ENCODE results near the gene TBC1D30.

The TBC1D30 gene

DNA sequence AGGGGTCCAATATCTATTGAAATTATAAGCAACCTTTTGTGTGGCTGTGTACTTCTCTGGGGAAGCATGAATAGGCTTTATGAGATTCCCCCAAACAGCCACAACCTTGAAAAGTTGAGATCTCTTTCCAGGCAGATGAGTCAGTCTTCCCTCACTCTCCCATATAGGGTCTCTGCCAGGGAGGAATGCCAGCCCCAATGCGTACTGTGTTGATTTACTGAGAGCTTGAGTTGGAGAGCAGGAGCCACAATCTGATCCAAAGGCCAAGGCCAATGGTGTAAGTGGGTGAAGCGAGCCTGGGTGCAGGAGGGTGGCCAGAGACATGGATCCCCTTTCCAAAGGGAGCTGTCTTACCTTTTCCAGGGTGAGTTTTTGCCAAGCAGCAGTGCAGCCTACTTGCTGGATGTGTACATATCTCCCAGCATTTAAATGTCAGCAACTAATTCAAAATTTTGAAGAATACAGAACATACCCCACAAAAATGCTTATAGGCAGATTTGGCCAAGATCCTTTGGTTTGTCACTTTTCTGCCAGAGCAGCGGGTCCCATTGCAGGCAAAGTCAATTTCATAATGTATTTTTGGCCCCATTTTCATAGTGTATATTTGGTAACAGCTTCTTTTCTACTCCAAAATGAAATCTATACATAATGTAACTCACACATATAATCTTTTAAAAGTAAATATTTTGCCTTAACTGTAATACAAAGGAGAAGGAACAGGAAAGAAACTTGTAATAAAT is 88.2 kb downstream of the TBC1D30 start:
- DNase-seq = no peak

DNA sequence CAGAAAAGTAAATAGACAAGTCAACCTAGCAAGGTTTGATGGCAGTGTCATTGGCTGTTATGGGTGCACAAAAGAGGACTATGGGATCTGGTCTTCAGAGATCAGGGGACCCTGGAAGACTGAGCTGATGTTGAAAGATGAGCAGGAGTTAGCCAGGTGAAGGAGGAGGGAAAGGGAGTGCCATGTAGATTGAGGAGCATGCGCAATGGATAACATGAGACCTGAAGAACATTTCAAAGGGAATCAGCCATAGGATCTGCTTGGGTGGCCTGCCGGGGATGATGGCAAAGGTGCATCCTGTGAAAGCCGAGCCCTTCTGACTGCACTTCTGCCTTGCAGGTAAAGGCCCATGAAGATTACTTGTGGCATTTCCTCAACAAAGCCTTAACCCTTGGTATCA is 90.8 kb downstream of the TBC1D30 start:
- no peak for DNase-seq

GRCh38 chr12:64916411-64917261 is 92.2 kb downstream of the TBC1D30 start:
- no peak for DNase-seq

DNA sequence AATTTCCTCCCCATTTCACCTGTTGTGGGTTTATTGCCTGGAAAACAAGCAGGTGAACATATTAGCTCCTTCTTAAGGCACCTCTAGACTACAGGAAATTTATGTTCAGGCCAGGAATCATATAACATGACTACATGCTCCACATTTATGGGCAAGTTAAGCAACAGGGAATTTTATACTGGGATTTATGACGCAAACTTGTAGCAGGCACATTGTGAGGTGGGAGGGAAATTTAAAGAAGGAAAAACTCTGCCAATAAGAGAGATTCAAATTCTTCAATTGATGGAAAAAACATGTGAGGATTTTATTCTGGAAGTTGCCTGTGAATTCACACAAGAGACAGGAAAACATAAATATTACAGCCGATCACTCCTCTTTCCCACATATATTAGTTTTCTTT is 93.9 kb downstream of the TBC1D30 start:
- DNase-seq = no peak

DNA sequence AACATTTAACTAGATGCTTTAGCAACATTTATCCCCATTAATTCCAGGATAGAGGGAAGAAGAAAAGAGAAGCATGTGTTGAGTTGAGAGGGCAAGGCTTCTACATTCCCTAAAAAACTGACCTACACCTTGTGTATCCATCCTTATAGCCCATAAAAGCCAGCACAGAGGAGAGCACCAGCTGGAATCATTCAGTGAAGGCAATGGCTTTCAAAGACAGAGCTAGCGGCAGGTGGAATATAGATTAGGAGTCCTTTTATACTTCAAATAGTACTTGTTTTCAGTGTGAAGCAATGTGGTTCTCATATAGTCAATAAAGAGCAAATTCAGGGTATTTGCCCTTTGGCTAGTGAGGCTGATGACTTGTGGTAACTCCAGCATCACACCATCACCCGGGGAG is 94.4 kb downstream of the TBC1D30 start:
- no peak for DNase-seq

DNA sequence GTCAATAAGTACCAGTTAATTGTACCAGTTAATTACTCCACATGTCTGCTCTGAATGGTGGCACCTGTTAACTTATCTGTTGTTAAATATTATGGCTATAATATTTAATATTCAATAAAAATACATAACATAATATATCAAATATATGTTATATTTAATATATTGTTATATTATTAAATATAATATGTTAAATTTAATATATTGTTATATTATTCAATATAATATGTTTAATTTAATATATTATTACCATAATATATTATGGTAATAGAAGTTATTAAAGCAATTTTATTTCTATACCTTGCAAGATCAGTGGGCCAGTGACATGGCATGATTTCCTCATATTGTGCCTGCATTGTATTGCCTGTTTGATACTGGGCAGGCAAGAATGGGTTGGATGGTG is 98.4 kb downstream of the TBC1D30 start:
- DNase-seq = no peak

GRCh38 chr12:64923536-64923935 is 99.1 kb downstream of the TBC1D30 start:
- no peak for DNase-seq
